ENCODE results near the gene CLDN4.
"Not testable (repeated sequence)": the region's sequence is repeated elsewhere in the genome, so short reads cannot be mapped to it uniquely, and the experiment has no call there.

The CLDN4 gene

DNA sequence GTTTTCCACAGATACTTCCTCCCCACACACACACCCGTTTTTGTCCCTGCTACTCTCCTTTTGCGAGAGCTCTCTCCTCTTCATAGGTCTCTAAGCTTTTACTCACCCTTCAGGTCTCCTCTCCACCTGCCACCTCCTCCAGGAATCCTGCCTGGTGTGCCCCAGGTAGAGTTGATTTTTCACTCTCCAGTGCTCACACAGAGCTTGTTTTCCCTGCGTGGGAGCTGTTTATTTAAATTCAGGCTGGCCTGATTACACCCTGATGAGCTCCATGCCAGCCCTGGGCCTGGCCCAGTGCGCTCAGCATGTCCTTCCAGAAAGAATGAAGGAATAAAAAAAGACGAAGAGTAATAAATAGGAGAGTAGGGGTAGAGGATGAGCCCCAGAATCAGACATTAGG lies 7.5 kb upstream of the CLDN4 start:
- DNase-seq (ENCODE audit: low read depth in 1 of 2, low spot score in 1 of 2) = no peak

DNA sequence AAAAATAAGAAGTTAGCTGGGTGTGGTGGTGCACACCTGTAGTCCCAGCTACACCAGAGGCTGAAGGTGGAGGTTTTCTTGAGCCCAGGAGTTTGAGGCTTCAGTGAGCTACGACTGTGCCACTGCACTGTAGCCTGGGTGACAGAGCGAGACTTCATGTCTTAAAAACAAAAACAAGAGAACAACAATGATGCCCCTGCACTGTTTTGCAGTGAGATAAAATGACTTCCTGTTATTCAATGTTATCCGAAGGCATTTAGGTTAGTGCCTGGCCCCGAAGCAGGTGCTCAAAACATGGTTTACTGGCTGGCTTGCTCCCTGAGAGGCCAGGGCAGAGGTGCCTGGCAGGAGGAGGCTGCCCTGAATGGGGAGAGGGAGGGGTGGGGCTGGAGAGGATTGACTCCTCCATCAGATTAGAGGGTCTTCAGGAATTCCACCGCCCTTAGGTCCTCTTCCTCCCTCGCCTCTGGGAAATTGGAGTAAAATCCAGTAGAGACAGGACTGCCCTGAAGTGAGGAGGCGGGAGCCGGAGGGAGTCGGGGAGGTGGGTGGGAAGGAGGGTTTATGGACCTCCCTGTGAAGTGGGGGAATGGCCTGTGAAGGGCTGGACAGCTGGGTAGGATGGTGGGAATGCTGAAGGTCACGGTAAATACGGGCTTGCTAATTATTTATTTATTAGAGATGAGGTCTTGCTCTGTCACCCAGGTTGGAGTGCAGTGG lies 6.8 kb upstream of the CLDN4 start:
- no peak for DNase-seq (ENCODE audit: low read depth in 1 of 2, low spot score in 1 of 2)

DNA sequence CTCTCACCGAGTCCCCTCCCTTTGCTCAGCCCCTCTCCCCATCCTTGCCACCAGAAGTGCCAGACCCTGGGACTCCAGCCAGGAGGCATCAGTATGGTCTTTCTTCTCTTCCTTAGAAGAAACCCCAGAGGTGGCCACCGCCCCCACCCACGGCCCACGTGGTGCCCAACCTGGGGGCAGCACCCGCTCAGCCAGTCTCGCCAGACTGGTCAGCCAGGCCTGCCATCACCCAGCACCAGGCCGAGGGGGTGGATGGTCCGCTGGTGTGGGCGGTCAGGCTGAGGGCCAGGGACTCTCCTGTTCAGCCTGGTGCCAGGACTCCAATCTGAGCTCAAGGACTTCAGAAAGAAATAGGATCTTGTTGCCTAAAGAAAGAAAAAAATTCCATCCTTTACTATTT lies 5.8 kb upstream of the CLDN4 start:
- no peak for DNase-seq (ENCODE audit: low read depth in 1 of 2, low spot score in 1 of 2)

DNA sequence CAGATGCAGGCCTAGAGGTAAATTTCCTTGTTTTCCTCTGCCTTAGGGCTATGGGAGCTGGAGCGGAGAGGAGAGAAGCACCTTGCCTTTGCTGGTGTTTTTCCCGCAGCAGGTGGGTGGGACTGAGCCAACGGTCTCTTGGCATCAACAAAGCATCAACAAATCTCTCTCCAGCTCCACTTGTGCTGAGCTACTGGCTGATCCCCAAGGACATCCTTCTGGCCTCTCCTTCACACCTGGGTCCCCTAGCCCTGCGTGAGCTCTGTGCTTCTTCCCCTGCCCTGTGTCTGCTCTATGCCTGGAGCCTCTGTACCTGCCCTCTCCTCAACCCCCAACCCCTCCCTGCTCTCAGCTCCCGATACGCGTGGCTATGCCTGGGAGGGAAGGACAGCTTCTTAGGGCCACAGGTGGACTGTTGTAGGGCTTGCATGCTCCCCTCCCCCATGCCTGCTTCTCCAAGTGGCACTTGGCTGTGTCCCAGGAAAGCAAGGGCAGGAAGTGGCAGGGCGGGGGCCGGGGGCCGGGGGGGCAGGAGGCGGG lies 3.2 kb upstream of the CLDN4 start:
- no peak for DNase-seq (ENCODE audit: low read depth in 1 of 2, low spot score in 1 of 2)

DNA sequence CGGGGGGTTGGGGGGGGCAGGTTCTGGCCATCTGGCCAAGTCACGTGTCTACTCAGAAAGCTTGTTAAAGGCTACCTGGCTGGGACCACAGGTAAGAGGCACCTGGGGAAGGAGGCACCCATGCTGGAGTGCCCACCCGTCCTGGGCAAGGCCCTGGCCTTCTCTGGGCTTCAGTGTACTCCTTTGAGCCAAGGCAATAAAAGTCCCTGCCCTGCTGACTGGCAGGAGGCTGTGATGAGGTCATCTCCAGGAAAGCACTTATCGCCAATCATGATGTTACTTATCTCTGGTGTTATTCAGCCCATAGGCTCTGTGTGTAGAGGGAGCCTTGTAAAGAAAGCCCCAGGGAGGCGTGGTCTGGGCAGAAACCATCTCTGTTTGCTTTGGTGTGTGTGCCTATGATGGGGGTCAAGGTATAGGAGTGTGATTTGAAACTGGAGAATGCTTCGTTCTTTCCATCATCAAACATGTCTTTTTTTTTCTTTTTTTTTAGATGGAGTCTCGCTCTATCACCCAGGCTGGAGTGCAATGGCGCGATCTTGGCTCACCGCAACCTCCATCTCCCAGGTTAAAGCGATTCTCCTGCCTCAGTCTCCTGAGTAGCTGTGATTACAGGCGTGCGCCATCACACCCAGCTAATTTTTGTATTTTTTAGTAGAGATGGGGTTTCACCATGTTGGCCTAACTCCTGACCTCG lies 2.5 kb upstream of the CLDN4 start:
- no peak for DNase-seq (ENCODE audit: low read depth in 1 of 2, low spot score in 1 of 2)

DNA sequence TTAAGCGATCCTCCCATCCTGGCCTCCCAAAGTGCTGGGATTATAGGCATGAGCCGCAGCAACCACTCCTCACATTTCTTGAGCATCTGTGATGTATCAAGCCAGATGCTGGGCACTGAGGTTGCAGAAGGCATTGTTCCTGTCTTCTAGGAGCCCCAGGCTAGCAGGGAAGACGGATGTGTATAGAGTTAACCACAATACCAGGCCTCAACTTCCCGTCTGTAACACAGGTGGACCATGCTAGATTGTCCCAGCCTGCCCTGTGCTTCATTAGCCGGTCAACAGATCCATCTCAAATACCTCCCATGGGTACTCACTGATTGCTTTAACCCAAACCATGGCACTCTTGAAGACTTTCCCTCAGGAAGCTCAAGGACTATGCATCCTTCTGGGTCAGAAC lies 1.8 kb upstream of the CLDN4 start:
- DNase-seq (ENCODE audit: low read depth in 1 of 2, low spot score in 1 of 2) = no peak

DNA sequence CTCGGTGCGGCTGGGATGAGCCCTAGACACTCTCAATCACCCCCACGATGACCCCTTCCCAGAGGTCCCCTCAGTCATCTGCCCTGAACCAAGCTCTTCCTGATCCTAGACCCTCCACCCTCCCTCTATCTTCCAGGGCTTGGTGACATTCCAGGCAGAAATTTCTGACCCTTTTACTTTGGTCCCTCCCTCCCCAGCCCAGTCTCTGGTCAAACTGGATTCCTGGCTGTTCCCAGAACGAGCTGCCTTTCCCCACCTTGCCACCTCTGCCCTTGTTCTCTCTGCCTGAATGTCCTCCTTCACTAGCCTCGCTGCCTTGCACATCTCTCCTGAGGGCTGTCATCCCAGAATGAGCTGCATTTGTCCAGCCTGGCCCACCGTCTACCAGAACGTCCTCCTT lies 1.3 kb upstream of the CLDN4 start:
- no peak for DNase-seq (ENCODE audit: low read depth in 1 of 2, low spot score in 1 of 2)

DNA sequence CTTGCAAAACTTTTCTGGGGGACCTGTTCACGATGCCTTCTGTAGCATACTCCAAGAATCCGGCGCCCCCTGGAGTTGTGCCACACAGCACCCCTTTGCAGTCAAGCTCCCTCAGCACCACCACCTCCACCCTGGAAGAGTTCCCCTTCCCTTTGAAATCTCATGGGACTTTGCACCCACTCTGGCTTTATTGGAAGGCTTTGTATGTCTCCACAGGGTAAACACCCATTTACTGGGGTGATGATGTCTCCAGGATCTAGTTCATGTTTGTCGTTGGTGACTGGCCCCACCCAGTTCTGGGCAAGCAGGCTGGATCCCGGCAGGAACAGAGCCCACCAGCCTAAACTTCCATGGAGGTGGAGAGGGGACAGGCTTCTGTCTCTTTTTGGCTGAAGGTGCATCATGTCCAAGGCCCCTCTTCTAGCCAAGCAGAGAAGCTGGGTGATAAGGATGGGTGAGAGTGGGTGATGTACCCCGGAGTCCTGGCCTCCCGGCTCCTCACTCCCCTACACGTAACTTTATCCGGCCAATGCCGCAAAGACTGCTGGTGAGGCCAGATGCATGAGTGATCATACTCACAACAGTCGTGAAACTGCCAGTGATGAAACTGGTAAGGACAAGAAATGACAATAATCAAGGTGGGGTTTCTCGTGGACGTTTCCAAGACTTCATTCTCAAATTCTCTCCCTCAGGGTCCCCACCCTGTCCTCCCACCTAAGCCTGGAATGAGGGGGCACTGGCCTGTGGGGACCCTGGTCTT lies 695 bp upstream of the CLDN4 start:
- no peak for DNase-seq (ENCODE audit: low read depth in 1 of 2, low spot score in 1 of 2)

DNA sequence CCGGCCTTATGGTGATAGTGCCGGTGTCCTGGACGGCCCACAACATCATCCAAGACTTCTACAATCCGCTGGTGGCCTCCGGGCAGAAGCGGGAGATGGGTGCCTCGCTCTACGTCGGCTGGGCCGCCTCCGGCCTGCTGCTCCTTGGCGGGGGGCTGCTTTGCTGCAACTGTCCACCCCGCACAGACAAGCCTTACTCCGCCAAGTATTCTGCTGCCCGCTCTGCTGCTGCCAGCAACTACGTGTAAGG lies 713 bp downstream of the CLDN4 start:
- DNase-seq (ENCODE audit: low read depth in 1 of 2, low spot score in 1 of 2) = no peak

DNA sequence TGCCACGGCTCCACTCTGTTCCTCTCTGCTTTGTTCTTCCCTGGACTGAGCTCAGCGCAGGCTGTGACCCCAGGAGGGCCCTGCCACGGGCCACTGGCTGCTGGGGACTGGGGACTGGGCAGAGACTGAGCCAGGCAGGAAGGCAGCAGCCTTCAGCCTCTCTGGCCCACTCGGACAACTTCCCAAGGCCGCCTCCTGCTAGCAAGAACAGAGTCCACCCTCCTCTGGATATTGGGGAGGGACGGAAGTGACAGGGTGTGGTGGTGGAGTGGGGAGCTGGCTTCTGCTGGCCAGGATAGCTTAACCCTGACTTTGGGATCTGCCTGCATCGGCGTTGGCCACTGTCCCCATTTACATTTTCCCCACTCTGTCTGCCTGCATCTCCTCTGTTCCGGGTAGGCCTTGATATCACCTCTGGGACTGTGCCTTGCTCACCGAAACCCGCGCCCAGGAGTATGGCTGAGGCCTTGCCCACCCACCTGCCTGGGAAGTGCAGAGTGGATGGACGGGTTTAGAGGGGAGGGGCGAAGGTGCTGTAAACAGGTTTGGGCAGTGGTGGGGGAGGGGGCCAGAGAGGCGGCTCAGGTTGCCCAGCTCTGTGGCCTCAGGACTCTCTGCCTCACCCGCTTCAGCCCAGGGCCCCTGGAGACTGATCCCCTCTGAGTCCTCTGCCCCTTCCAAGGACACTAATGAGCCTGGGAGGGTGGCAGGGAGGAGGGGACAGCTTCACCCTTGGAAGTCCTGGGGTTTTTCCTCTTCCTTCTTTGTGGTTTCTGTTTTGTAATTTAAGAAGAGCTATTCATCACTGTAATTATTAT lies 1.2 kb downstream of the CLDN4 start:
- no peak for DNase-seq (ENCODE audit: low read depth in 1 of 2, low spot score in 1 of 2)

DNA sequence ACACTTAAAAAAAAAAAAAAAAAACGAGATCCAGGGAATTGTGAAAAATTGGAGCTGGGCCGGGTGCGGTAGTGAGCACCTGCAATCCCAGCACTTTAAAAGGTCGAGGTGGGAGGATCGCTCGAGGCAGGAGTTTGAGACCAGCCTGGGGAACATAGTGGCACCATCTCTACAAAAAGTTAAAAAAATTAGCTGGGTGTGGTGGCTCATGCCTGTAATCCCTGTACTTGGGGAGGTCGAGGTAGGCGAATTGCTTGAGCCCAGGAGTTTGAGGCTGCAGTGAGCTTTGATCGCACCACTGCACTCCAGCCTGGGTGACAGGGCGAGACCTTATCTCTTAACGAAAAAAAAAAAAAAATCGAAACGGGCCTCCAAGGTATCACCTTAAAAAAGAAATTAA lies 2.0 kb downstream of the CLDN4 start:
- no peak for DNase-seq (ENCODE audit: low read depth in 1 of 2, low spot score in 1 of 2)

DNA sequence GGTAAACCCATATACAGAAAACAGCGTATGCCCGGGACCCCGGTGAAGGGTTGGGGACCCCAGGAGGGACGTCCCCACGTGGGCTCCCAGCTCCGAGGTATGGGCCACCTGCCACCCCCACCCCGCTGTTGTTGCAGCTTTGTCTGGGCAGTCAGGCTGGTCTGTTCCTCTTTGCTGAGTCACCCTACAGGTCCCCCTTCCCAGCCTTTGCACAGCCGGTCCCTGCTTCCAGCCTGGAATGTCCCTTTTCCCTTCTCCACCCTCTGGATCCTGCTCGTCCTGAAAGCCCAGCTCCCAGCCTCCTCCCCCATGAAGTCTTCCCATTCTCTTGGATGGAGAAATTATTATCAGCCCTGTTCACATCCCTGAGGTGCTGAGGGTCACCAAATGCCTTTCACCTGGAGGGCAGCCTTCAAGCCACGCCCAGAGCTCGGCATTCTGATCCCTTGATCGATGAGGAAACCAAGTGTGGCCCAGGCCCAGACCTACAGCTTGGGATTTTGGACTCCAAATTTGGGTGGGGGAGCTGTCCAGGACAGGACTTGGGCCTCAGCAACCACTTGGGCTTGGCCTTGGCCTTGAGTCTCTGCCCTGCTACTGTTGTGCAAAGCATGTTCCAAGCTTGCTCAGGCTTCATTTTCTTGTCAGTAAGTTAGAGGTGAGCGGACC lies 2.6 kb downstream of the CLDN4 start:
- no peak for DNase-seq (ENCODE audit: low read depth in 1 of 2, low spot score in 1 of 2)

DNA sequence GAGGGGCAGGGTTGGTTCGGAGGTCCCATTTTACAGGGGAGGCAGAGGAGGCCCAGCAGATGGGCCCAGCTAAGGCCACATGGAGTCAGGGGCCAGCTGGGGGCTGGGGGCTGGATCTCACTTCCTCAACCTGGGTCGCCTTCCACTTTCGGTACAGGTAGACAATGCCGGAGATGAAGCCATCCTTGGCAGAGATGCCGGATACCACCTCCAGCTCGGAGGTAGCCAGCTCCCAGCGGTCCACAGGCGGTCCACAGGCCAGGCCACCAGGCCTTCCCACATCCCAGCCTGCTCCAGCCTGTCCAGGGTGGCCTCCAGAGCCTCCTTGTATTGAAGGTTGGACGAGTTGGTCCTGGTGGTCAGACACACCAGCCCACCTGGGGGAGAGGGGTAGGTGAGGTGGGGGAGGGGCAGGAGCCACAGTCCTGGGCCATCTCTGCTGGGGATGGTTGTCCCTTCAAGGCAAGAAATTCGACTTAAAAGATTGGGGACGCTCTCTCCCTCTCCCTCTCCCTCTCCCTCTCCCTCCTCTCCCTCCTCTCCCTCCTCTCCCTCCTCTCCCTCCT lies 3.9 kb downstream of the CLDN4 start:
- no peak for DNase-seq (ENCODE audit: low read depth in 1 of 2, low spot score in 1 of 2)

DNA sequence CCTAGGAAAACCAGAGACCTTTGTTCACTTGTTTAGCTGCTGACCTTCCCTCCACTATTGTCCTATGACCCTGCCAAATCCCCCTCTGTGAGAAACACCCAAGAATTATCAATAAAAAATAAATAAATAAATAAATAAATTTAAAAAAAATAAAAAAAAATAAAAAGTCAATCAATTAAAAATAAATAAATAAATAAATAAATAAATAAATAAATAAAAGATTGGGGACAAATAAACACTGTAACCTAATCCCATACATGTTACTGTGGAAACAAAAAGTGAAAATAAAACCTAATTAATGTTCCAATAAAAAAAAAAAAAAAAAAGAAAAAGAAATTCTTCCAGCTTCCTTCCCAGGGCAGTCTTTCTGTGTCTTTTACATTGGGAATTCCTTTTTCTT lies 6.4 kb downstream of the CLDN4 start:
- not testable (repeated sequence) for DNase-seq (ENCODE audit: low read depth in 1 of 2, low spot score in 1 of 2)

DNA sequence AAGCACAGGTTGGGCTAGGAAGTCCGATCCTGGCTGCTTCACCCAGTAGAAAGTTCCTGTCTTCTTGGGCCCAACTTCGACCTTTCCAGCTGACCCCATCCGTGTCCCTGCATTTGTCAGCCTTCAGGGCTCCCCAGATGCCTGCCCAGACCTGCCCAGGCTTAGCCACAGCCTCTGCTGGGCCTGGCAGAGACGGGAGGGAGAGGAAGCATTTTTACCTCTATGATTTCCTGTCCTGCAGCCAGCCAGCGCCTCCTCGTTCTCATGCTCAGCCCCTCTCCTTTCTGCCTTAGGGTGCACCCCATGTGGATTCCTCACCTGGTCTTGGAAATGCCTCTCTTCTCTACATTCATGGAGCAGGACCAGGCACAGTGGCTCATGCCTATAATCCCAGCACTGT lies 7.8 kb downstream of the CLDN4 start:
- DNase-seq (ENCODE audit: low read depth in 1 of 2, low spot score in 1 of 2) = no peak

DNA sequence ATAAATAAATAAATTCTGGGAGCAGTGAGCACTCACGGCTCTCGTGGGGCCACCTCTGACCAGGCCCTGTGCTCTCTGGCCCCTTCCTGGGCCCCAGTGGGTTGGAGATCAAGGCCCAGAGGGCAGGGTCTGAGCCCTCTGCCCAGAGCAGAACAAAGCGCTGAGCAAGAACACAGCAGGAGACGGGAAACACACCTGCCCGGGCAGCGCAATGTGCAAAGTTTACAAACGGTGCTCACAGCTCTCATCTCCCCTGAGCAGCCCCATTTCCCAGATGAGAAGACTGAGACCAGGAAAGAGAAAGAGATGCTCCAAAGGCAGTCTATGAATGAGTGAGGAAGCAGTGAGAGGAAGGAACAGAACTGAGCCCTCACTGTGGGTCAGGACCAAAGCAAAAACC lies 8.5 kb downstream of the CLDN4 start:
- no peak for DNase-seq (ENCODE audit: low read depth in 1 of 2, low spot score in 1 of 2)

DNA sequence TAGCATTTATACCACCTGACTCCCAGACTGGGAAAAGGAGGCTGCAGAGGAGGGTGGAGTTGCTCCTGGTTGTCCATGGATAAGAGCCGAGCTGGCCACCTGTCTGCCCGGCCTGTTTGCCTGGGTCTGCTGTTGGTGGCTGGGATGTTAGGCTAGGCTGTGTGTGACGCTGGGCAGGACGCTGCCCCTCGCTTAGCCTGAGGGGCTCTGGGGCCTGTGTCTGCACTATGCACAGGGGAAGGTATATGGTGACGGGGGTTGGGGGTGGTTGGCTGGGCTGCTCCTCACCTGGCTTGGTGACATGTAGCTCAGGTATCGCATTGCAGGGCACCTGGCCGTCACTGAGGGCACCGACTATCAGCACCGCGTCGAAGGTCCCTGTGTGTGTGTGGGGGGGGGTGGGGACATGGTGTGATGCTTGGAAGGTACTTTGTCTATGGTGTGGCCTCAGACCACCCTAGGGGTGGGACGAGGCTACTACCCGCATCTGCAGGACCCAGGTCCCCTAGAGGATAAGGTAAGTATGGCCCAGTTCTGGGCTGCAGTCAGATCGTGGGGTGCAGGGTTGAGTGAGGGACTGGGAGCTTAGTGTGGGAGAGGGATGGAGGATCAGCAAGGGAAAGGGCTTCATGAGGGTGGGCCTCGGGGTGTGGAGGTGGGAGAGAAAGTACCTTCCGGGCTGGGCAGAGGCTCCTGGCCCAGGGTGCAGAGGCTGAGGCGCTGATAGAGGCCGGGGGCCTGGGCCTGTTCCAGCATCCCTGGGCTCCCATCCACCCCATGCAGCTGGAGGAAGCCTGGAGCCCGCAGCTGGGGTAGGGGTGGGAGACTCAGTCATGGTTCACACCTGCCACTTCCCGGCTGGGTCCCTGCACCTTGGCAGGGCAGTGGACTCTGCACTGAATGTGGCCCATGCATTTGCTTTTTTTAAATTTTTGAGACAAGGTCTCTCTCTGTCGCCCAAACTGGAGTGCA lies 9.2 kb downstream of the CLDN4 start:
- DNase-seq (ENCODE audit: low read depth in 1 of 2, low spot score in 1 of 2) = no peak

DNA sequence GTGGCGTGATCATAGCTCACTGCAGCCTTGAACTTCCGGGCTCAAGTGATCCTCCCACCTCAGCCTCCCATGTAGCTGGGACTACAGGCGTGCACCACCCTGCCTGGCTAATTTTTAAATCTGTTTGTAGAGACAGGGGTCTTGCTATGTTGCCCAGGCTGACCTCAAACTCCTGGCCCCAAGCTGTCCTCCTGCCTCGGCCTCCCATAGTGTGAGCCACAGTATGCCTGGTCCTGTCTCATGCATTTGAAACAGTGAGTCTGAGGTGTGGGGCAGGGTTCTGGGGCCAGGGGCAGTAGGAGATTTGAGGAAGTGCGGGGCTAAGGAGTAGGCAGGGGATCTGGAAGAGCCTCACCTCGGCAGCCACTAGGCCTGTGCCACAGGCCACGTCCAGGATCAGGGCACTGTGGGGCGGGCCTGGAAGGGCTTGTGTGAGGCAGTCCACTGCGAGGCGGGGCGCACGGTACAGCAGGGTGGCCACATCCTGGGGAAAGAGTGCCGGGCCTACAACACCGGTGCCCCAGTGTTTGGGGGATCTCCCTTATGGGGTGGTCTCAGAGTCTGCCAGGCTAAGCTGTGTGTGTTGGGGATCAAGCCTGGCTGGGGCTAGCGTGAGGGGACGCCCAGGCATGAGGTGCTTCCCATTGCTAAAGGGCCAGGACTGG lies 10.1 kb downstream of the CLDN4 start:
- DNase-seq (ENCODE audit: low read depth in 1 of 2, low spot score in 1 of 2) = no peak

DNA sequence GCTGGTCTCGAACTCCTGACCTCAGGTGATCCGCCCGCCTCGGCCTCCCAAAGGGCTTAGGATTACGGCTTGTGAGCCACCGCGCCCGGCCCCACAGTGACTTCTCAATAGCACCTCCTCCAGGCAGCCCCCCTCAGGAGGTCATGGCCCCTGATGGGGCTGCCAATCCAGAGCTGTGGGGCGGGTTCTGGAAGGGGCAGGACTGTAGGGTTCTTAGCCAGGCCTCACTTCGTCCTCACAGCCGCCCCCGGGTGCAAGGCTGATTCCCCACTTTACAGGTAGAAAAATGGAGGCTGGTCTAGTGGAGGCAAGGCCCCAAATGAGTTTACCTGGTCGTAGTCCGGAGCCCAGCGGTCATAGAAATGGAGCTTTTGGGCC lies 10.9 kb downstream of the CLDN4 start:
- DNase-seq (ENCODE audit: low read depth in 1 of 2, low spot score in 1 of 2) = no peak
